ENCODE results near the gene SMYD3. TPM values are rescaled to one million over a fixed set of nuclear protein-coding genes. Genes with fewer than 3 reads are reported as not detected.

Gene SMYD3
- total RNA-seq, 1 donor from 2014 or later: 27.2 TPM

GRCh38 chr1:246010386-246010785 is 496.7 kb downstream of the SMYD3 start:
- no peak overlapping the region for H3K4me3 ChIP-seq
- no peak overlapping the region for H3K27ac ChIP-seq
- no peaks in the 10 kb centered on the region for H3K27me3 ChIP-seq
- ATAC-seq: no peak
- H3K9me3 ChIP-seq: no peaks in the 10 kb centered on the region
- H3K4me1 ChIP-seq: peaks cover 4% of the 10 kb centered on the region
- TF ChIP-seq CTCF (IDR thresholded peaks at IDR 0.05): no peak
- no peaks in the 10 kb centered on the region for H3K36me3 ChIP-seq
- intact Hi-C loops (cut with DNase I): no loop called here
- DNase-seq: no peak

GRCh38 chr1:246008363-246008831 is 498.7 kb downstream of the SMYD3 start:
- no peaks in the 10 kb centered on the region for H3K27me3 ChIP-seq
- ATAC-seq: peak; percentile 86
- peaks cover 4% of the 10 kb centered on the region for H3K4me1 ChIP-seq
- intact Hi-C loops (cut with DNase I): loop anchor here (10.0 kb wide), 1 partner anchor 854 kb away; the partner anchor contains the start of gene KIF26B
- H3K4me3 ChIP-seq: peak overlapping the region; percentile 28
- peak overlapping the region; percentile 58 for H3K27ac ChIP-seq
- H3K9me3 ChIP-seq: no peaks in the 10 kb centered on the region
- DNase-seq: no peak
- no peak for TF ChIP-seq CTCF (IDR thresholded peaks at IDR 0.05)
- H3K36me3 ChIP-seq: no peaks in the 10 kb centered on the region

GRCh38 chr1:246005067-246005466 is 502.0 kb downstream of the SMYD3 start:
- DNase-seq (no peak), ATAC-seq (no peak)
- Histone ChIP-seq H3K9me3 (no peaks in the 10 kb centered on the region), H3K36me3 (no peaks in the 10 kb centered on the region), H3K27ac (no peak overlapping the region), H3K27me3 (no peaks in the 10 kb centered on the region), H3K4me1 (no peaks in the 10 kb centered on the region), H3K4me3 (no peak overlapping the region)
- intact Hi-C loops (cut with DNase I): loop anchor here (10.0 kb wide), 1 partner anchor 850 kb away; the partner anchor contains the start of gene KIF26B
- no peak for TF ChIP-seq CTCF (IDR thresholded peaks at IDR 0.05)

- Histone ChIP-seq H3K4me3 (no peak overlapping the region), H3K27me3 (no peaks in the 10 kb centered on the region), H3K9me3 (no peaks in the 10 kb centered on the region), H3K36me3 (no peaks in the 10 kb centered on the region), H3K4me1 (no peaks in the 10 kb centered on the region), H3K27ac (no peak overlapping the region)
- no peak for DNase-seq
- intact Hi-C loops (cut with DNase I): loop anchor here (10.0 kb wide), 1 partner anchor 850 kb away; the partner anchor contains the start of gene KIF26B
- ATAC-seq: no peak
- no peak for TF ChIP-seq CTCF (IDR thresholded peaks at IDR 0.05)
These were observed 502.8 kb downstream of the SMYD3 start for GRCh38 chr1:246004301-246004700.

GRCh38 chr1:246003442-246003730 is 503.7 kb downstream of the SMYD3 start:
- H3K4me1 ChIP-seq: no peaks in the 10 kb centered on the region
- no peak overlapping the region for H3K27ac ChIP-seq
- no peak overlapping the region for H3K4me3 ChIP-seq
- no peaks in the 10 kb centered on the region for H3K9me3 ChIP-seq
- no peaks in the 10 kb centered on the region for H3K27me3 ChIP-seq
- DNase-seq: no peak
- ATAC-seq: no peak
- TF ChIP-seq CTCF (IDR thresholded peaks at IDR 0.05): no peak
- intact Hi-C loops (cut with DNase I): loop anchor here (10.0 kb wide), 1 partner anchor 849 kb away; the partner anchor contains the start of gene KIF26B
- H3K36me3 ChIP-seq: no peaks in the 10 kb centered on the region
